GM19328 (cell line): ENCODE results near the gene RAC2.

Experiments used
- ATAC-seq: cut with Tn5 transposase; IDR thresholded peaks from one replicate; pipeline ENCODE4 v1.9.1; 2021; ENCODE audit warnings: mild to moderate bottlenecking, moderate library complexity; ENCODE audit not compliant: unreplicated experiment

Gene RAC2

GRCh38 chr22:37276776-37277175 is 32.7 kb upstream of the RAC2 start:
- ATAC-seq = no peak

- no peak for ATAC-seq
These were observed 31.6 kb upstream of the RAC2 start for GRCh38 chr22:37275622-37276021.

- no peak for ATAC-seq
These were observed 31.1 kb upstream of the RAC2 start for GRCh38 chr22:37275134-37275533.

- no peak for ATAC-seq
These were observed 30.4 kb upstream of the RAC2 start for GRCh38 chr22:37274380-37274862.

GRCh38 chr22:37273846-37274225 is 29.8 kb upstream of the RAC2 start:
- no peak for ATAC-seq

- no peak for ATAC-seq
These were observed 29.2 kb upstream of the RAC2 start for GRCh38 chr22:37273126-37273845.

- ATAC-seq = no peak
These were observed 27.0 kb upstream of the RAC2 start for GRCh38 chr22:37270928-37271650.

GRCh38 chr22:37269936-37270678 is 26.0 kb upstream of the RAC2 start:
- ATAC-seq = no peak

GRCh38 chr22:37267661-37268413 is 23.8 kb upstream of the RAC2 start:
- no peak for ATAC-seq

- ATAC-seq = no peak
These were observed 23.1 kb upstream of the RAC2 start for GRCh38 chr22:37267135-37267587.

GRCh38 chr22:37266581-37267134 is 22.6 kb upstream of the RAC2 start:
- ATAC-seq = no peak

GRCh38 chr22:37263966-37264887 is 20.2 kb upstream of the RAC2 start:
- ATAC-seq = no peak

- no peak for ATAC-seq
These were observed 18.3 kb upstream of the RAC2 start for GRCh38 chr22:37262346-37262745.

- ATAC-seq = no peak
These were observed 16.9 kb upstream of the RAC2 start for GRCh38 chr22:37260901-37261336.

- no peak for ATAC-seq
These were observed 16.2 kb upstream of the RAC2 start for GRCh38 chr22:37260155-37260795.

GRCh38 chr22:37259540-37260029 is 15.5 kb upstream of the RAC2 start:
- ATAC-seq = no peak

GRCh38 chr22:37258753-37259401 is 14.8 kb upstream of the RAC2 start:
- no peak for ATAC-seq
